GM23338 (cell line): ENCODE results near the gene IPO7. TPM values are rescaled to one million over a fixed set of nuclear protein-coding genes. Genes with fewer than 3 reads are reported as not detected.

ENCODE experiments used
- ATAC-seq: fragments of 200-7000 bp; cut with Tn5 transposase; 3 replicates; pipeline ENCODE4 v1.9.1; 2020
- DNase-seq: peaks from one replicate; pipeline ENCODE4 v3.0.0-alpha.2; 2015; ENCODE audit warnings: low spot score
- H2AFZ ChIP-seq: fragments of 200-600 bp; sonication (generic); 2 replicates; pipeline ENCODE4 v1.8.0; 2016; ENCODE audit warnings: antibody characterized with exemption, mild to moderate bottlenecking, moderate library complexity
- H3F3A ChIP-seq: fragments of 200-600 bp; sonication (generic); replicated peaks from 2 replicates; pipeline ENCODE4 v1.8.0; 2017; ENCODE audit warnings: antibody characterized with exemption, mixed run types, low read depth
- H3K27ac ChIP-seq: fragments of 200-600 bp; sonication (generic); 2 replicates; pipeline ENCODE4 v1.6.1; 2016; ENCODE audit warnings: low read depth
- H3K27me3 ChIP-seq: fragments of 200-600 bp; sonication (generic); 2 replicates; pipeline ENCODE4 v1.8.0; 2016; ENCODE audit warnings: mild to moderate bottlenecking, mixed run types, moderate library complexity; ENCODE audit not compliant: insufficient read depth
- H3K36me3 ChIP-seq: fragments of 200-600 bp; sonication (generic); 2 replicates; pipeline ENCODE4 v1.8.0; 2016; ENCODE audit warnings: mild to moderate bottlenecking; ENCODE audit not compliant: insufficient read depth
- H3K4me1 ChIP-seq: fragments of 200-600 bp; sonication (generic); 2 replicates; pipeline ENCODE4 v1.8.0; 2016; ENCODE audit warnings: mild to moderate bottlenecking, moderate library complexity; ENCODE audit not compliant: insufficient read depth
- H3K4me2 ChIP-seq: fragments of 200-600 bp; sonication (generic); 2 replicates; pipeline ENCODE4 v1.7.1; 2017; ENCODE audit warnings: mixed run types
- H3K4me3 ChIP-seq: fragments of 200-600 bp; sonication (generic); 2 replicates; pipeline ENCODE4 v1.6.1; 2016; ENCODE audit warnings: mixed run types
- H3K79me2 ChIP-seq: fragments of 200-600 bp; sonication (generic); replicated peaks from 2 replicates; pipeline ENCODE4 v1.8.0; 2017; ENCODE audit warnings: mild to moderate bottlenecking; ENCODE audit not compliant: insufficient read depth
- H3K9me2 ChIP-seq: fragments of 200-600 bp; sonication (generic); 2 replicates; pipeline ENCODE4 v1.8.0; 2017; ENCODE audit not compliant: insufficient read depth
- H4K20me1 ChIP-seq: fragments of 200-600 bp; sonication (generic); replicated peaks from 2 replicates; pipeline ENCODE4 v1.8.0; 2017; ENCODE audit warnings: mild to moderate bottlenecking; ENCODE audit not compliant: insufficient read depth
- H3K27ac Mint-ChIP-seq: 2 replicates; pipeline ENCODE4 v1.8.0; 2020; ENCODE audit warnings: inconsistent platforms, mild to moderate bottlenecking, moderate library complexity, mixed read lengths
- H3K27me3 Mint-ChIP-seq: 3 replicates; pipeline ENCODE4 v1.8.0; 2022; ENCODE audit warnings: low read depth, mild to moderate bottlenecking, moderate library complexity, mixed read lengths, inconsistent platforms; ENCODE audit not compliant: insufficient read depth, poor library complexity
- H3K36me3 Mint-ChIP-seq: 3 replicates; pipeline ENCODE4 v1.8.0; 2021; ENCODE audit warnings: low read depth, mild to moderate bottlenecking, inconsistent platforms, moderate library complexity, mixed read lengths
- H3K4me1 Mint-ChIP-seq: 3 replicates; pipeline ENCODE4 v1.8.0; 2020; ENCODE audit warnings: mild to moderate bottlenecking, inconsistent platforms, mixed read lengths
- H3K4me3 Mint-ChIP-seq: 3 replicates; pipeline ENCODE4 v1.8.0; 2021; ENCODE audit warnings: moderate library complexity, mild to moderate bottlenecking, inconsistent platforms, mixed read lengths
- H3K9me3 Mint-ChIP-seq: 3 replicates; pipeline ENCODE4 v1.8.0; 2020; ENCODE audit warnings: moderate library complexity, mild to moderate bottlenecking, inconsistent platforms, mixed read lengths
- CREB1 ChIP-seq: fragments of 250-450 bp; sonication (Bioruptor Pico); IDR thresholded peaks from 2 replicates; pipeline ENCODE4 v1.5.0; 2020; ENCODE audit warnings: low read depth, mild to moderate bottlenecking, moderate library complexity
- CTCF ChIP-seq, 2 experiments: fragments of 200-600 bp in 1 of 2; sonication (generic) in 1 of 2; conservative IDR thresholded peaks; 2 replicates each; pipeline versions ENCODE4 v1.5.1 to v1.6.1; 2016 to 2017; ENCODE audit warnings: antibody characterized with exemption in 2 of 2, low read depth in 2 of 2, mild to moderate bottlenecking in 2 of 2, moderate library complexity in 1 of 2
- ETS1 ChIP-seq: IDR thresholded peaks from 2 replicates; pipeline ENCODE4 v1.6.1; 2016; ENCODE audit warnings: antibody characterized with exemption
- EZH2 ChIP-seq: fragments of 200-600 bp; sonication (generic); IDR thresholded peaks from one replicate; pipeline ENCODE4 v1.8.0; 2017; ENCODE audit warnings: antibody characterized with exemption, mild to moderate bottlenecking, low read depth; ENCODE audit not compliant: unreplicated experiment
- EZH2phosphoT487 ChIP-seq: fragments of 200-600 bp; sonication (generic); IDR thresholded peaks from one replicate; pipeline ENCODE4 v1.8.1; 2018; ENCODE audit warnings: antibody characterized with exemption; ENCODE audit not compliant: unreplicated experiment
- JUNB ChIP-seq: IDR thresholded peaks from one replicate; pipeline ENCODE4 v1.6.1; 2016; ENCODE audit warnings: antibody characterized with exemption; ENCODE audit not compliant: unreplicated experiment
- NANOG ChIP-seq: IDR thresholded peaks from 2 replicates; pipeline ENCODE4 v1.6.1; 2016; ENCODE audit warnings: antibody characterized with exemption, borderline replicate concordance
- POLR2AphosphoS5 ChIP-seq: IDR thresholded peaks from 2 replicates; pipeline ENCODE4 v1.6.1; 2016; ENCODE audit warnings: antibody characterized with exemption, low read depth
- REST ChIP-seq: IDR thresholded peaks from one replicate; pipeline ENCODE4 v1.6.1; 2018; ENCODE audit warnings: antibody characterized with exemption; ENCODE audit not compliant: unreplicated experiment
- STAT1 ChIP-seq: IDR thresholded peaks from one replicate; pipeline ENCODE4 v1.6.1; 2016; ENCODE audit warnings: antibody characterized with exemption; ENCODE audit not compliant: unreplicated experiment
- ZNF114 ChIP-seq: fragments of 250-450 bp; sonication (Bioruptor Pico); IDR thresholded peaks from 2 replicates; pipeline ENCODE4 v1.5.0; 2020; ENCODE audit warnings: mild to moderate bottlenecking, moderate library complexity
- ZNF331 ChIP-seq: fragments of 250-450 bp; sonication (Bioruptor Pico); IDR thresholded peaks from 2 replicates; pipeline ENCODE4 v1.5.0; 2020; ENCODE audit warnings: low read depth, mild to moderate bottlenecking, moderate library complexity
- ZNF462 ChIP-seq: fragments of 250-450 bp; sonication (Bioruptor Pico); IDR thresholded peaks from 2 replicates; pipeline ENCODE4 v1.5.0; 2020; ENCODE audit warnings: mild to moderate bottlenecking, moderate library complexity
- polyA plus RNA-seq: library from polyadenylated mRNA; unstranded; fragments of >200 nt; fragmentation: Nextera tagmentation; extraction: Ambion mirVana; gene quantifications from 2 replicates; pipeline ENCODE4 v1.2.1, GENCODE V29; 2016
- total RNA-seq: library from RNA; depleted of rRNA; stranded (reverse); fragments of >200 nt; shearing (Covaris generic); gene quantifications from 2 replicates; pipeline ENCODE4 v1.2.3, GENCODE V29; 2014

Gene IPO7
- total and polyA plus RNA-seq, 2 experiments from 2014 or later, result 56.1 to 271 TPM

- Histone ChIP-seq H3K36me3 (no peaks in the 10 kb centered on the region), H2AFZ (no peak overlapping the region), H3K4me3 (no peak overlapping the region), H3K27ac (no peak overlapping the region), H3K9me2 (no peaks in the 10 kb centered on the region), H3K4me2 (no peak overlapping the region), H3K79me2 (no peaks in the 10 kb centered on the region), H4K20me1 (no peaks in the 10 kb centered on the region), H3F3A (no peaks in the 10 kb centered on the region), H3K4me1 (peaks cover 16% of the 10 kb centered on the region), H3K27me3 (no peaks in the 10 kb centered on the region)
- ATAC-seq (no peak; the same call in 2 of the 3 replicates), DNase-seq (no peak)
- Mint-ChIP-seq H3K4me3 (no peak overlapping the region), H3K9me3 (no peaks in the 10 kb centered on the region), H3K27ac (no peak overlapping the region), H3K36me3 (no peaks in the 10 kb centered on the region), H3K4me1 (peaks cover 19% of the 10 kb centered on the region), H3K27me3 (peaks cover 4% of the 10 kb centered on the region)
- no peak for TF ChIP-seq REST
- TF ChIP-seq EZH2phosphoT487, result no peak
- TF ChIP-seq STAT1, result no peak
- TF ChIP-seq JUNB, result no peak
- TF ChIP-seq CREB1 (CRISPR knock-in tag), result no peak
- TF ChIP-seq POLR2AphosphoS5, result no peak
- no peak for TF ChIP-seq ZNF114
- TF ChIP-seq EZH2, result no peak
- TF ChIP-seq ETS1, result no peak
- TF ChIP-seq ZNF462 (CRISPR knock-in tag), result no peak
- TF ChIP-seq NANOG, result no peak
- TF ChIP-seq CTCF (conservative IDR thresholded peaks at IDR 0.05; ENCODE audit: low read depth in 2 of 2), result no peak
- TF ChIP-seq ZNF331 (CRISPR knock-in tag), result no peak
Observed at GRCh38 chr11:9344061-9344680, 40.3 kb upstream of the IPO7 start.
